ENCODE data around the gene SPATS1. TPM values are rescaled to one million over a fixed set of nuclear protein-coding genes. Genes with fewer than 3 reads are reported as not detected.

SPATS1 gene
- total RNA-seq, 1 experiment from 2014 or later = not detected

- TF ChIP-seq ZNF281 (CRISPR knock-in tag; IDR thresholded peaks at IDR 0.05) (peak; percentile 44; the same call in 1 of the 2 replicates), HMGXB4 (CRISPR knock-in tag; IDR thresholded peaks at IDR 0.05) (0 out of 2 replicates have a peak, but pooled peaks have one; percentile 46), IRF2 (CRISPR knock-in tag; IDR thresholded peaks at IDR 0.05; ENCODE audit: borderline replicate concordance, low read depth) (no peak), ZNF317 (CRISPR knock-in tag; IDR thresholded peaks at IDR 0.05; ENCODE audit: borderline replicate concordance, low read depth) (no peak), CTCF (IDR thresholded peaks at IDR 0.05) (no peak), STAT6 (CRISPR knock-in tag; conservative IDR thresholded peaks at IDR 0.05; ENCODE audit: low read depth) (no peak), CREM (CRISPR knock-in tag; IDR thresholded peaks at IDR 0.05) (peak; percentile 70), CREB1 (CRISPR knock-in tag; IDR thresholded peaks at IDR 0.05) (peak; percentile 51), JUN (CRISPR knock-in tag; IDR thresholded peaks at IDR 0.05) (no peak), E2F5 (CRISPR knock-in tag; IDR thresholded peaks at IDR 0.05) (peak; percentile 93), ETV6 (CRISPR knock-in tag; IDR thresholded peaks at IDR 0.05) (peak; percentile 54; the same call in 1 of the 2 replicates), PRDM15 (CRISPR knock-in tag; IDR thresholded peaks at IDR 0.05) (no peak), SMAD3 (CRISPR knock-in tag; IDR thresholded peaks at IDR 0.05; ENCODE audit: borderline replicate concordance) (peak; percentile 50; the same call in 1 of the 2 replicates), ZNF423 (CRISPR knock-in tag; IDR thresholded peaks at IDR 0.05) (no peak), IRF1 (CRISPR knock-in tag; IDR thresholded peaks at IDR 0.05) (peak; percentile 58; the same call in 1 of the 2 replicates), ZBTB21 (CRISPR knock-in tag; IDR thresholded peaks at IDR 0.05; ENCODE audit: borderline replicate concordance) (peak; percentile 95), ZNF396 (CRISPR knock-in tag; IDR thresholded peaks at IDR 0.05; ENCODE audit: borderline replicate concordance) (no peak), TEAD1 (CRISPR knock-in tag; IDR thresholded peaks at IDR 0.05) (0 out of 2 replicates have a peak, but pooled peaks have one; percentile 28), ELF4 (CRISPR knock-in tag; IDR thresholded peaks at IDR 0.05; ENCODE audit: low read depth) (no peak), MXD4 (CRISPR knock-in tag; IDR thresholded peaks at IDR 0.05; ENCODE audit: borderline replicate concordance) (no peak)
Measured at GRCh38 chr6:44387346-44388134, 45.1 kb downstream of the SPATS1 start, which contains the start of gene CDC5L (continued).
